Fibroblast of pulmonary artery (primary cell): ENCODE measurements around the gene MB.

Experiments
- DNase-seq: peaks from one replicate; pipeline ENCODE4 v3.0.0-alpha.2; 2010; ENCODE audit warnings: low read depth
- H3K4me3 ChIP-seq: replicated peaks from 2 replicates; pipeline ENCODE4 v1.5.1; 2011; ENCODE audit warnings: low read depth, mild to moderate bottlenecking, control low read depth, low read length, moderate library complexity
- CTCF ChIP-seq: IDR thresholded peaks from 2 replicates; pipeline ENCODE4 v1.5.1; 2011; ENCODE audit warnings: mild to moderate bottlenecking, control low read depth, low read length, inconsistent platforms; ENCODE audit errors: missing control alignments

The MB gene

GRCh38 chr22:35596821-35597220 lies 20.3 kb downstream of the MB start:
- DNase-seq, result no peak
- no peak for TF ChIP-seq CTCF

GRCh38 chr22:35594686-35595085 lies 22.4 kb downstream of the MB start:
- TF ChIP-seq CTCF, result no peak
- H3K4me3 ChIP-seq, result no peak overlapping the region
- no peak for DNase-seq

More at GRCh38 chr22:35596821-35597220, 20.3 kb downstream of the MB start:
- no peak overlapping the region for H3K4me3 ChIP-seq

GRCh38 chr22:35593891-35594470 lies 23.1 kb downstream of the MB start:
- no peak for TF ChIP-seq CTCF
- no peak overlapping the region for H3K4me3 ChIP-seq
- DNase-seq, result no peak

GRCh38 chr22:35593071-35593890 lies 23.8 kb downstream of the MB start:
- DNase-seq, result no peak
- TF ChIP-seq CTCF, result no peak
- H3K4me3 ChIP-seq, result no peak overlapping the region

GRCh38 chr22:35592418-35592967 lies 24.6 kb downstream of the MB start:
- no peak for DNase-seq
- no peak for TF ChIP-seq CTCF
- no peak overlapping the region for H3K4me3 ChIP-seq

GRCh38 chr22:35591714-35592417 lies 25.3 kb downstream of the MB start:
- DNase-seq, result no peak
- TF ChIP-seq CTCF, result no peak
- H3K4me3 ChIP-seq, result no peak overlapping the region
